HG02588 (cell line): ENCODE results near the gene CCDC93.

ENCODE experiments used
- ATAC-seq: cut with Tn5 transposase; IDR thresholded peaks from one replicate; pipeline ENCODE4 v1.9.1; 2021; ENCODE audit warnings: mild to moderate bottlenecking, moderate library complexity; ENCODE audit not compliant: unreplicated experiment

The CCDC93 gene

GRCh38 chr2:117994729-117995128 lies 19.1 kb downstream of the CCDC93 start:
- no peak for ATAC-seq

GRCh38 chr2:117989854-117990438 lies 23.9 kb downstream of the CCDC93 start:
- no peak for ATAC-seq

GRCh38 chr2:117987121-117987520 lies 26.7 kb downstream of the CCDC93 start:
- no peak for ATAC-seq

GRCh38 chr2:117985092-117985491 lies 28.8 kb downstream of the CCDC93 start:
- no peak for ATAC-seq

GRCh38 chr2:117984208-117984607 lies 29.7 kb downstream of the CCDC93 start:
- no peak for ATAC-seq

GRCh38 chr2:117983040-117983439 lies 30.8 kb downstream of the CCDC93 start:
- no peak for ATAC-seq

GRCh38 chr2:117982376-117983033 lies 31.4 kb downstream of the CCDC93 start:
- ATAC-seq = no peak

GRCh38 chr2:117981810-117982209 lies 32.1 kb downstream of the CCDC93 start:
- no peak for ATAC-seq

- ATAC-seq = no peak
Observed at GRCh38 chr2:117980783-117981676, 32.8 kb downstream of the CCDC93 start.

GRCh38 chr2:117979911-117980701 lies 33.8 kb downstream of the CCDC93 start:
- no peak for ATAC-seq

- ATAC-seq = no peak
Observed at GRCh38 chr2:117977696-117978095, 36.2 kb downstream of the CCDC93 start.

GRCh38 chr2:117976581-117976980 lies 37.3 kb downstream of the CCDC93 start:
- ATAC-seq = no peak

GRCh38 chr2:117973498-117974082 lies 40.3 kb downstream of the CCDC93 start:
- no peak for ATAC-seq

- ATAC-seq = no peak
Observed at GRCh38 chr2:117972476-117973123, 41.3 kb downstream of the CCDC93 start.

GRCh38 chr2:117968722-117969121 lies 45.1 kb downstream of the CCDC93 start:
- no peak for ATAC-seq

- no peak for ATAC-seq
Observed at GRCh38 chr2:117967977-117968718, 45.7 kb downstream of the CCDC93 start.

GRCh38 chr2:117963446-117963845 lies 50.4 kb downstream of the CCDC93 start:
- ATAC-seq = no peak

- ATAC-seq = no peak
Observed at GRCh38 chr2:117961201-117961600, 52.7 kb downstream of the CCDC93 start.

GRCh38 chr2:117960231-117960630 lies 53.6 kb downstream of the CCDC93 start:
- no peak for ATAC-seq
